Hepatocyte (in vitro differentiated cells): Measurements from ENCODE around the gene LIMS4.
"Not testable (repeated sequence)": the region's sequence is repeated elsewhere in the genome, so short reads cannot be mapped to it uniquely, and the experiment has no call there.

ENCODE experiments used
- CTCF ChIP-seq: fragments of 200-600 bp; sonication (generic); IDR thresholded peaks from 2 replicates; pipeline ENCODE4 v1.5.1; 2016; ENCODE audit warnings: antibody characterized with exemption, mild to moderate bottlenecking; ENCODE audit not compliant: poor library complexity
- EZH2 ChIP-seq: fragments of 200-600 bp; sonication (generic); IDR thresholded peaks from 2 replicates; pipeline ENCODE4 v1.6.1; 2016; ENCODE audit warnings: antibody characterized with exemption, mild to moderate bottlenecking, borderline replicate concordance

GRCh38 chr2:110477370-110477769, 4.8 kb upstream of the LIMS4 start:
- TF ChIP-seq CTCF, EZH2: not testable (repeated sequence)
